ENCODE data around the gene FAM222B. TPM values are rescaled to one million over a fixed set of nuclear protein-coding genes. Genes with fewer than 3 reads are reported as not detected.

The FAM222B gene
- total RNA-seq, 1 donor from 2014 or later, result 15.6 TPM

DNA sequence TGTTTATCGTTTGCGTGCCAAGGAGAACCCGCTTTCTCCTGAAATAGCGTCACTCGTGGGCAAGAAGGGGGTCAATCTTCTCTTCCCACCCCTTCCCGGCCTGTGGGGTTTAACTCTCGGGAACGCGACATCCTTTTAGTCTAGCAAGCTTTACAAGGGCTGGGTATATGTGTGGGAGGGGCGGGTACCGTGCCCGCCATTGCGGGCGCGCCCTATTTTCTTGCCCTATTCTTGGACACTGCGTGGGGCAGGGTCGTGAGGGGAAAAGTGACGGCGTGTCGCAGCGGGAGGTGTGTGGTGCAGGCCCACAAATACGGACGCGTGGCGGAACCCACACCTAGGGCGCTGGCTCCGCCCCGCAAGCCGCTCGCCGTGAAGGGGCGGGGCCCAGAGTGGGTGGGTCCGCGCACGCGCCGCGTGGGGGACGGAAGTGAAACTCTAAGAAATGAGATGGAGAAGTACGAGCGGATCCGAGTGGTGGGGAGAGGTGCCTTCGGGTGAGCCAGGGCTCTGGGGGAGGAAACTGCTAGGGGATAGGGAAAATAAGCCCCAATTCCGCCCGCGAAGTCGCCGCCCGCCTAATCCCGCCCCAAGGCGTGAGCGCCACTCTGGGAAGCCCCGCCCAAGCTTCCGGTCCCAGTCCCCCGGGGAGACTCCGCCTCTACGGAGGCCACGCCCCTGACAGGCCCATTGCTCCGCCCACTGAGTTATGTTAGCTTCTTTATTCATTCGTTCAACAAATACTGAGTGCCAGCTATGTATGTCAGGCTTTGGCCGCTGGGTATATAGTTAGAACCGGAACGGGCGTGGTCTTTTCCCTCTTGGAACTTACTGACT lies 114.0 kb downstream of the FAM222B start, which contains the start of gene NEK8:
TSS of gene NEK8 (plus strand) at position 425 of the 837 bp plus-strand sequence. CDS start at position 451, 26 bp downstream.
- CTCF ChIA-PET, result interaction anchor here (0.9 to 6.1 kb wide), 7 partner anchors 9 to 420 kb away, joined by 3 to 545 read pairs (median 28); partner anchors contain the start of genes DHRS13, PROCA1, RPL23A and TRAF4
- peak; percentile 99 for DNase-seq
- peaks cover 24% of the 10 kb centered on the region for H3K36me3 Mint-ChIP-seq (ENCODE audit: low read depth)
- TF ChIP-seq, protein P1, sequence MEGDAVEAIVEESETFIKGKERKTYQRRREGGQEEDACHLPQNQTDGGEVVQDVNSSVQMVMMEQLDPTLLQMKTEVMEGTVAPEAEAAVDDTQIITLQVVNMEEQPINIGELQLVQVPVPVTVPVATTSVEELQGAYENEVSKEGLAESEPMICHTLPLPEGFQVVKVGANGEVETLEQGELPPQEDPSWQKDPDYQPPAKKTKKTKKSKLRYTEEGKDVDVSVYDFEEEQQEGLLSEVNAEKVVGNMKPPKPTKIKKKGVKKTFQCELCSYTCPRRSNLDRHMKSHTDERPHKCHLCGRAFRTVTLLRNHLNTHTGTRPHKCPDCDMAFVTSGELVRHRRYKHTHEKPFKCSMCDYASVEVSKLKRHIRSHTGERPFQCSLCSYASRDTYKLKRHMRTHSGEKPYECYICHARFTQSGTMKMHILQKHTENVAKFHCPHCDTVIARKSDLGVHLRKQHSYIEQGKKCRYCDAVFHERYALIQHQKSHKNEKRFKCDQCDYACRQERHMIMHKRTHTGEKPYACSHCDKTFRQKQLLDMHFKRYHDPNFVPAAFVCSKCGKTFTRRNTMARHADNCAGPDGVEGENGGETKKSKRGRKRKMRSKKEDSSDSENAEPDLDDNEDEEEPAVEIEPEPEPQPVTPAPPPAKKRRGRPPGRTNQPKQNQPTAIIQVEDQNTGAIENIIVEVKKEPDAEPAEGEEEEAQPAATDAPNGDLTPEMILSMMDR (IDR thresholded peaks at IDR 0.05), result no peak
- H3K4me3 Mint-ChIP-seq, result peak within 1 kb of the TSS; percentile 95
- no peaks in the 10 kb centered on the region for H3K27me3 Mint-ChIP-seq
- H3K27ac Mint-ChIP-seq, result peak within 1 kb of the TSS; percentile 99
- intact Hi-C loops (cut with micrococcal nuclease), result loop anchor here (1.0 to 5.0 kb wide), 9 partner anchors 10 to 839 kb away; partner anchors contain the start of genes ABHD15, FAM222B, FLOT2 and TP53I13
- POLR2A ChIA-PET, result interaction anchor here (0.7 to 18.0 kb wide), 20 partner anchors 7 to 566 kb away, joined by 3 to 2384 read pairs (median 28); partner anchors contain the start of genes BLTP2, DHRS13, FAM222B and FLOT2
- peaks cover 62% of the 10 kb centered on the region for H3K4me1 Mint-ChIP-seq
- H3K9me3 Mint-ChIP-seq, result no peaks in the 10 kb centered on the region
- ATAC-seq (ENCODE audit: low read depth), result peak; percentile 53

DNA sequence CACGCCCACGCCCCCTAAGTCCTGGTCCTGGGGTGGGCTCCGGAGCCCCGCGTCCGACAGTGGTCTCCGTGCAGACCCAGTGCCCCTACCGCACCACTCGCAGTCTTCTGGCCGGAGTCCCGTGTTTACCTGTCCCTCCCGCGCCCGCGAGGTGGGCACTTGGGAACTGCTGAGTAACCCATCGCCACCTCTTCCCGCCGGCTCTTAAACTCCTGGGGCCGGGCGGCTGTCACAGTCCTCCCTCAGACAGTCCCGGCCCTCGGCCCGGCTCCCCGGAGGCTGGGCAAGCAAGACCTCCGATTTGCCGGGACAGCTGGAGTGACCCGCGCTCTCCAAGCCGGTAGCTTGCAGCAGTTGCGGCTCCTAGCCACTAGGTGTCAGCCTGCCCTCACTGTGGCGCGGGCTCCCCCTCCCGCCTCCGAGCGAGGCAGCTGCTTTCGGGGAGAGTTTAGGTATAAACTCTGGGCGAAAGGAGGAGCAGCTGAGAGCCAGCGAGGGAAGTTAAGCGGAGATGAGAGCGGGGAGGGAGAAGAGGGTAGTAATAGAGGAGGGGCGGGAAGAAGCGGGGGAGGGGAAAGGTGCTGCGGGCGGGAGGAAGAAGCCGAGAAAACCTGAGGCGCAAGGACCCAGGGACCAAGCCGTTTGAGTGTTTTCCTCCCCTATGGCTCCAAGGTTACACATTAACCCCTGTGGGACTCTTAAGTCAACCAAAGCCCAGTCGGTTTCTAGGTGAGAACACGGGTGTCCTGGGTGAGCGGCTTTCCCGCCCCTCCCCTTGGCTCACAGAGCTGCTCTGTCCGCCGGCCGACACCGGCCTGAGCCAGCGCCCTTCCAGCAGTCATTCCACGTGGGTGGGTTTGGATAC lies 115.7 kb downstream of the FAM222B start:
- ATAC-seq (ENCODE audit: low read depth), result peak; percentile 40
- H3K27ac Mint-ChIP-seq, result peak overlapping the region; percentile 99
- H3K36me3 Mint-ChIP-seq (ENCODE audit: low read depth), result peaks cover 40% of the 10 kb centered on the region
- ChIA-PET POLR2A (interaction anchor here (0.5 to 18.0 kb wide), 40 partner anchors 7 to 657 kb away, joined by 3 to 2384 read pairs (median 6); partner anchors contain the start of genes BLTP2, DHRS13, FAM222B and FLOT2), CTCF (interaction anchor here (0.7 to 6.1 kb wide), 32 partner anchors 7 to 422 kb away, joined by 3 to 545 read pairs (median 8); partner anchors contain the start of genes DHRS13, ERAL1, FAM222B and FLOT2)
- no peaks in the 10 kb centered on the region for H3K9me3 Mint-ChIP-seq
- peak overlapping the region; percentile 95 for H3K4me3 Mint-ChIP-seq
- no peaks in the 10 kb centered on the region for H3K27me3 Mint-ChIP-seq
- intact Hi-C loops (cut with micrococcal nuclease), result loop anchor here (1.0 to 5.0 kb wide), 8 partner anchors 8 to 840 kb away; partner anchors contain the start of genes ABHD15, DHRS13, PROCA1 and RPL23A
- TF ChIP-seq, protein P1 (IDR thresholded peaks at IDR 0.05), result peak; percentile 78
- peak; percentile 87 for DNase-seq
- H3K4me1 Mint-ChIP-seq, result peaks cover 66% of the 10 kb centered on the region

DNA sequence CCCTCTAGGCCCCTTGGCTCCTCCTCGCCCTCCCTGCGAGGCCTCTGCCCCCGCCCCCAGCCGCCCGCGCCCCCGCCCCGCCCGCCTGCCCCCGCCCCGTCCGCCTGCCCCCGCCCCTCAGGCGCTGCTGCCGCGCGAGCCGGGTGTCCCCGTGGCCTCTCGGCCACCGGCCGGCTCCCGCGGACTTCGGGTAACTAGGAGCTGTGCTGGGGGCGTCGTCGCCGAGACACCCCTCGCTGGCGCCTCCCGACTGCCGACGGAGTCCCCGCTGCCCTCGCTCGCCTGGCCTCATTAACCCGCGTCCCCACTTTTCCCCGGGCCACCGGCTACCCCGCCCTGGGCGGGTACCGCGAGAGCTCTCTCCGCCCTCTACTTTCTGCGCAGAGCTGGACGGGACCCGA lies 116.4 kb downstream of the FAM222B start, which contains the start of gene TLCD1:
TSS of gene TLCD1 (minus strand) at position 8 of the 401 bp plus-strand sequence. CDS start 136 bp downstream, outside the sequence.
- H3K9me3 Mint-ChIP-seq, result no peaks in the 10 kb centered on the region
- H3K4me1 Mint-ChIP-seq, result peaks cover 73% of the 10 kb centered on the region
- H3K27me3 Mint-ChIP-seq, result no peaks in the 10 kb centered on the region

DNA sequence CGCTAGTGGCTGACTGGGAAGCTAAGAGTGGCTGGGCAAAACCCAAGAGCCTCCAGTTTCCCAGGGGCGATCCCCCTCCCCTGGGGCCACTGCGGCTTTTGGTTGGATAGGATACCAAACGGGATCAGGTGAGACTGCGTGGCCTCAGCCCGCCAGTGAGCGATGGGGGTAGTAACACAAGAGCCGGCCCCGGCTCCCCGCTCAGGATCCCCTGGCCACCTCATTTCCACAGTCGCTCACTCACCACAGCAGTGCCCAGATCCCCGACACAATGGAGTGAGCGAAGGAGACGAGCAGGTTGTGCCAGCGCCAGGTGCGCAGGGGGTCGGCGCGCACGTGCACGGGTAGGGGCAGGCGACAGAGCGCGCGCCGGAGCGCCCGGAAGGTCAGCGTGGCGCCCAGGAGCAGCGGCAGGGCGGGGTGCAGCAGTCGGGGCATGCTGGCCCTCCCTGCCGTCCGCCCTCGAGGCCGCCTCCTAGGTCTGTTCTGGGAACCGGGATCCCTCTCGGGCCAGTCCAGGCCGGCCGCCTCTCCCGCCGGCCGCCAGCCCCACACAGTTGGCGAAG lies 116.8 kb downstream of the FAM222B start:
- H3K27ac Mint-ChIP-seq, result peak overlapping the region; percentile 92
- H3K9me3 Mint-ChIP-seq, result no peaks in the 10 kb centered on the region
- no peaks in the 10 kb centered on the region for H3K27me3 Mint-ChIP-seq
- H3K36me3 Mint-ChIP-seq (ENCODE audit: low read depth), result peaks cover 51% of the 10 kb centered on the region
- intact Hi-C loops (cut with micrococcal nuclease), result loop anchor here (1.0 to 5.0 kb wide), 3 partner anchors 14 to 842 kb away; partner anchors contain the start of genes ABHD15, PROCA1 and TP53I13
- peaks cover 77% of the 10 kb centered on the region for H3K4me1 Mint-ChIP-seq
- ATAC-seq (ENCODE audit: low read depth), result no peak
- DNase-seq, result peak; percentile 39
- POLR2A ChIA-PET, result interaction anchor here (0.7 to 18.0 kb wide), 24 partner anchors 10 to 386 kb away, joined by 3 to 2384 read pairs (median 17); partner anchors contain the start of genes BLTP2, DHRS13, FLOT2 and PHF12
- CTCF ChIA-PET, result interaction anchor here (0.9 to 6.1 kb wide), 21 partner anchors 15 to 228 kb away, joined by 3 to 545 read pairs (median 11); partner anchors contain the start of genes DHRS13, FAM222B, FLOT2 and PHF12
- H3K4me3 Mint-ChIP-seq, result peak overlapping the region; percentile 93
- TF ChIP-seq, protein P1 (IDR thresholded peaks at IDR 0.05), result no peak

More for the DNA sequence above, 116.4 kb downstream of the FAM222B start, which contains the start of gene TLCD1:
- DNase-seq (peak; percentile 84), ATAC-seq (ENCODE audit: low read depth) (peak; percentile 23)
- Mint-ChIP-seq H3K27ac (peak within 1 kb of the TSS; percentile 99), H3K4me3 (peak within 1 kb of the TSS; percentile 95), H3K36me3 (ENCODE audit: low read depth) (peaks cover 46% of the 10 kb centered on the region)
- CTCF ChIA-PET, result interaction anchor here (0.7 to 6.1 kb wide), 27 partner anchors 9 to 239 kb away, joined by 3 to 545 read pairs (median 8); partner anchors contain the start of genes DHRS13, ERAL1, FAM222B and FLOT2
- intact Hi-C loops (cut with micrococcal nuclease), result loop anchor here (1.0 to 5.0 kb wide), 3 partner anchors 15 to 841 kb away; partner anchors contain the start of genes ABHD15, PROCA1 and TP53I13
- TF ChIP-seq, protein P1 (IDR thresholded peaks at IDR 0.05), result no peak
- POLR2A ChIA-PET, result interaction anchor here (0.5 to 18.0 kb wide), 30 partner anchors 9 to 656 kb away, joined by 3 to 2384 read pairs (median 14); partner anchors contain the start of genes BLTP2, DHRS13, FAM222B and FLOT2
